ENCODE data around the gene TMEM225B.
A peak's percentile ranks its signal among the peaks of the same experiment; 100 is the strongest.
"Not testable (repeated sequence)": the region's sequence is repeated elsewhere in the genome, so short reads cannot be mapped to it uniquely, and the experiment has no call there.

The TMEM225B gene

GRCh38 chr7:99624484-99624883, 26.4 kb downstream of the TMEM225B start:
- DNase-seq, result no peak

GRCh38 chr7:99625321-99625720, 27.3 kb downstream of the TMEM225B start:
- no peak for DNase-seq

GRCh38 chr7:99625961-99626360, 27.9 kb downstream of the TMEM225B start:
- DNase-seq, result no peak

- no peak for DNase-seq
Measured at GRCh38 chr7:99626661-99627060, 28.6 kb downstream of the TMEM225B start.

GRCh38 chr7:99627513-99627912, 29.4 kb downstream of the TMEM225B start:
- DNase-seq, result no peak

GRCh38 chr7:99628471-99629465, 30.7 kb downstream of the TMEM225B start:
- no peak for DNase-seq

- no peak for DNase-seq
Measured at GRCh38 chr7:99629643-99630042, 31.6 kb downstream of the TMEM225B start.

GRCh38 chr7:99631295-99632109, 33.4 kb downstream of the TMEM225B start:
- DNase-seq, result peak; percentile 71

GRCh38 chr7:99637414-99637813, 39.3 kb downstream of the TMEM225B start:
- not testable (repeated sequence) for DNase-seq

GRCh38 chr7:99638731-99639130, 40.7 kb downstream of the TMEM225B start:
- DNase-seq, result no peak

GRCh38 chr7:99639267-99639666, 41.2 kb downstream of the TMEM225B start:
- no peak for DNase-seq

- peak; percentile 59 for DNase-seq
Measured at GRCh38 chr7:99642027-99642426, 44.0 kb downstream of the TMEM225B start.

GRCh38 chr7:99643464-99643863, 45.4 kb downstream of the TMEM225B start:
- no peak for DNase-seq

- no peak for DNase-seq
Measured at GRCh38 chr7:99644431-99644830, 46.4 kb downstream of the TMEM225B start.

- DNase-seq, result no peak
Measured at GRCh38 chr7:99645590-99645989, 47.5 kb downstream of the TMEM225B start.

GRCh38 chr7:99648843-99649242, 50.8 kb downstream of the TMEM225B start:
- peak; percentile 45 for DNase-seq

- DNase-seq, result no peak
Measured at GRCh38 chr7:99651290-99651689, 53.2 kb downstream of the TMEM225B start.

GRCh38 chr7:99652671-99653070, 54.6 kb downstream of the TMEM225B start:
- DNase-seq, result no peak

GRCh38 chr7:99653269-99653668, 55.2 kb downstream of the TMEM225B start:
- DNase-seq, result not testable (repeated sequence)

- no peak for DNase-seq
Measured at GRCh38 chr7:99653754-99654153, 55.7 kb downstream of the TMEM225B start.

- DNase-seq, result not testable (repeated sequence)
Measured at GRCh38 chr7:99654626-99655025, 56.6 kb downstream of the TMEM225B start.

GRCh38 chr7:99657879-99658278, 59.8 kb downstream of the TMEM225B start:
- DNase-seq, result not testable (repeated sequence)

Data from inflammatory macrophage treated with lipopolysaccharide for 4 hours (primary cell).